Cardiac fibroblast (primary cell): ENCODE data around the gene TSPAN17.

ENCODE experiments used
- DNase-seq, 2 donors: peaks; one replicate each; pipeline versions ENCODE4 v3.0.0 to v3.0.0-alpha.2; 2010; ENCODE audit warnings: low read depth in 2 of 2
- H3K4me3 ChIP-seq, 2 donors: replicated peaks in 1 of 2; 1 replicate in 1 of 2; 2 replicates in 1 of 2; pipeline ENCODE4 v1.5.1; 2011; ENCODE audit warnings: low read depth in 2 of 2, low read length in 2 of 2, mild to moderate bottlenecking in 2 of 2, moderate library complexity in 1 of 2
- CTCF ChIP-seq: IDR thresholded peaks from one replicate; pipeline ENCODE4 v1.5.1; 2011; ENCODE audit warnings: low read depth, mild to moderate bottlenecking, low read length, inconsistent platforms

TSPAN17 gene

GRCh38 chr5:176702671-176703641, 55.7 kb downstream of the TSPAN17 start:
- TF ChIP-seq CTCF = no peak
- no peak for DNase-seq
- H3K4me3 ChIP-seq = no peak overlapping the region

- DNase-seq = no peak
- H3K4me3 ChIP-seq = no peak overlapping the region
- no peak for TF ChIP-seq CTCF
These were observed 56.6 kb downstream of the TSPAN17 start for GRCh38 chr5:176703857-176704256.

- no peak for DNase-seq
- TF ChIP-seq CTCF = no peak
- no peak overlapping the region for H3K4me3 ChIP-seq
These were observed 57.1 kb downstream of the TSPAN17 start for GRCh38 chr5:176704355-176704754.

GRCh38 chr5:176704817-176705216, 57.5 kb downstream of the TSPAN17 start:
- DNase-seq = no peak
- no peak overlapping the region for H3K4me3 ChIP-seq
- no peak for TF ChIP-seq CTCF
